GDM1 (cell line): ENCODE data around the gene WNK2.

Source experiments
- DNase-seq: peaks from one replicate; lab custom pipeline; 2025; lab: John Stamatoyannopoulos, UW

WNK2 gene

DNA sequence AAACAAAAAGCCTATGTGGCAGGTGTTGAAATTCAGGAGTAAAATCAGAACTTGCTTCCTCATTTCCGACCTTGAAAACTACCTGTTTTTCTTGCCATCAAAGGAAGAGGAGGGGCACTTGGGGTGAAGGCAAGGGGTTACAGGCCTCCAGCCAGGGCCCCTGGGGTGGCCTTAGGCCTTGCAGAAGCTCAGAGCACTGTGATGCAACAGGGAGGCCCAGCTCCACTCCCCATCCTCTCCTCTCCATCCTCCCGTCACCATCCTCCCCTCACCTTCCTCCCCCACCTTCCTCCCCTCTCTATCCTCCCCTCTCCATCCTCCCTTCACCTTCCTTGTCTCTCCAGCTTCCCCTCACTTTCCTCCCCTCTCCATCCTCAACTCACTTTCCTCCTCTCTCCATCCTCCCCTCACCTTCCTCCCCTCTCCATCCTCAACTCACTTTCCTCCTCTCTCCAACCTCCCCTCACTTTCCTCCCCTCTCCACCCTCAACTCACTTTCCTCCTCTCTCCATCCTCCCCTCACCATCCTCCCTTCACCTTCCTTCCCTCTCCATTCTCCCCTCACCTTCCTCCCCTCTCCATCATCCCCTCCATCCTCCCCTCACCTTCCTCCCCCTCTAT, 111.6 kb downstream of the WNK2 start:
- no peak for DNase-seq

DNA sequence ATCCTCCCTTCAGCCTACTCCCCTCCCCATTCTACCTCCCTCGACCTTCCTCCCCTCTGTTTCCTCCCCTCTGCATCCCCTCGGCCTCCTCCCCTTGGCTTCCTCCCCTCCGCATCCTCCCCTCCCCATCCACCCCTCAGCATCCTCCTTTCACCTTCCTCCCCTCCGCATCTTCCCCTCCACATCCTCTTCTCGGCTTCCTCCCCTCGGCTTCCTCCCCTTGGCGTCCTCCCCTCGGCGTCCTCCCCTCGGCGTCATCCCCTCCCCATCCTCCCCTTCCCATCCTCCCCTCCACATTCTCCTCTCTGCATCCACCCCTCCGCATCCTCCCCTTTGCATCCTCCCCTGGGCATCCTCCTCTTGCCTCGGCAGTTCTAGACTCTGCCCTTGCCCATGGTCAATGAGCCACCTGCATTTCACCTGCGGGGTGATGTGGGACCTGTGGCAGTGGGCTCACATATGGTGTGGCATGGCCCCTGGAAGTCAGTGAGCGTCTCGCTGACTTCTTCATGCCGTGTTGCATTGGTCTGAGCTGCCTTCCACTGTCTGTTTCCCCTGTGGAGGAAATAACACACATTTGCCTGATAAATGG, 113.0 kb downstream of the WNK2 start:
- no peak for DNase-seq

DNA sequence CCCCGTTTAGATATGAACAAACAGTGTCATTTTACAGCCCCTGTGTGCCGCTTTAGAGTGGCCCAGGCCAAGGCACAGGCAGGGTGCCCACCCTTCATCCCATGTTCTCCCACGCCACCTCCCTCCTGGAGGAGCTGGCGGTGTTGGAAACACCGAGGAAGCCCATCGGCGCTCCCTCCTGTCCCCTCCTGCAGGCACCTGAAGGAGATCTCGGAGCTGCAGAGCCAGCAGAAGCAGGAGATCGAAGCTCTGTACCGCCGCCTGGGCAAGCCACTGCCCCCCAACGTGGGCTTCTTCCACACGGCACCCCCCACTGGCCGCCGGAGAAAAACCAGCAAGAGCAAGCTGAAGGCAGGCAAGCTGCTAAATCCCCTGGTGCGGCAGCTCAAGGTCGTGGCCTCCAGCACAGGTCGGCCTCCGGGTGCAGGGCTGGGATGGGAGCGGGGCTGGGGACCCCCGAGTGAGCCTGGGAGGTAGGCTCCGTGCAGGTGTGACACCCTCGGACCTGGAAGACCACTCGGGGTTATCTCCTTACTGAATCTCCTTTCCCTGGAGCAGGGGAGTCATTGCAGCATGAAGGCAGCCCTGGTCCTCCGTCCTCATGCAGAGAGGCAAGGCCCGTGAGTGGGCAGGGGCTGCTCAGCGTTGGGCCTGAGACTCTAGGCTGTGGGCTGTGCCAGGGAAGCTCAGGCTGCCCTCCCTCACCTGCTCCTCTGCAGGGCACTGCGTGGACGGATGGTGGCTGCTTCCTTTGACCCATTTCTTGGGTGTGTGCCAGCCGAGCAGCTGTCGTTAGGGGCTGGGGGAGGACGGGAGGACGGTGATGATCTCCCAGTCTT, 113.9 kb downstream of the WNK2 start:
- DNase-seq, result no peak

DNA sequence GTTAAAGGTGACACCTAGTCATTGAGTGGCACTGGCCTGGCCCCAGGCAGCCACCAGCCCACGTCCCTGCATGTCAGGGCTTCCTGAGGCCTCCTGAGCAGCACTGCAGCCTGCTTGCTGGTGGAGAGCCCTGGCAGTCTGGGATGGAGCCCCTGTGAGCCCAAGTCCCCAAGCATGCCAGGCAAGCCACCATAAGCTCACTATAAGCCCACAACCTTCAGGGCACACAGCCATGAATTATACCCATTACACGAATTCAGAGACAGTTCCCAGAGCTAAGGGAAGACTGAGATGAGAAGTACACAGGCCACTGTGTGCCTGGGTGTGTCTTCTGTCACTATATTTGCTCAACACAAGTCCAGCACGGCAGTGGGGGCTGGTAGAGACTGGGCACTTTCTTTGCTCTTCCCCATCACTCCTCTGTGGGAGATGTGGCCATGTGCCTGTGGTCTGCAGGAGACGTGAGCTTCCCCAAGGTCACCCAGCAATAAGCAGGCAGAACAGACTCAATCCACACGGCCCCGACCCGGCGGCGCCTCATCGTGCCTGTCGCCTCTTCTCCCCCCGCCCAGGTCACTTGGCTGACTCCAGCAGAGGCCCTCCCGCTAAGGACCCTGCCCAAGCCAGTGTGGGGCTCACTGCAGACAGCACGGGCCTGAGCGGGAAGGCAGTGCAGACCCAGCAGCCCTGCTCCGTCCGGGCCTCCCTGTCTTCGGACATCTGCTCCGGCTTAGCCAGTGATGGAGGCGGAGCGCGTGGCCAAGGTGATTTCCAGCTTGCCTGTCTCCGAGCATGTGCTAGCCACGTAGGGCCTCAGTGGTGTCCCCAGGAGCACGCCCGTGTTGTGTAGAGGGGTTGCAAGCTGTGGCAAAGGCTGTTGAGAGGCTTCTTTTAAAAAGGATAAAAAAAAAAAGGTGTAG, 114.8 kb downstream of the WNK2 start:
- no peak for DNase-seq

GRCh38 chr9:93299418-93300174, 115.7 kb downstream of the WNK2 start:
- no peak for DNase-seq

DNA sequence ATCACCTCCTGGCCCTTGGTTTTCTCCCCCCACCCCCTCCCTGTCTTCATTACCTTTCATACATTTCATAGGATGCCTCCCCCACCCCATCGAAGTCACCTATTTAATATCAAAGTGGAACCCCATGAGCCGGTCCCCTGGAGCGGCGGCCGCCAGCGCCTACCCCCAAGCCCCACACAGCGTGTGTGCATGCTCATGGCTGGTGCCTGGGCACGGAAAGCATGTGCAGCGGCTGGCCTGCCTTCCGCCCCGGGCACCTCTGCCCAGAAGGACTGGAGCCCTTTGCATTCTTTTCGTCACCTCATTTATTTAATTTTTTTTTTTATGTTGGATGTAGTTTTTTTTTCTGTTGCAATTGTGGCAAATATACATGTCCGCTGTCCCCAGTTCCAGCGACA, 116.2 kb downstream of the WNK2 start:
- DNase-seq, result no peak

DNA sequence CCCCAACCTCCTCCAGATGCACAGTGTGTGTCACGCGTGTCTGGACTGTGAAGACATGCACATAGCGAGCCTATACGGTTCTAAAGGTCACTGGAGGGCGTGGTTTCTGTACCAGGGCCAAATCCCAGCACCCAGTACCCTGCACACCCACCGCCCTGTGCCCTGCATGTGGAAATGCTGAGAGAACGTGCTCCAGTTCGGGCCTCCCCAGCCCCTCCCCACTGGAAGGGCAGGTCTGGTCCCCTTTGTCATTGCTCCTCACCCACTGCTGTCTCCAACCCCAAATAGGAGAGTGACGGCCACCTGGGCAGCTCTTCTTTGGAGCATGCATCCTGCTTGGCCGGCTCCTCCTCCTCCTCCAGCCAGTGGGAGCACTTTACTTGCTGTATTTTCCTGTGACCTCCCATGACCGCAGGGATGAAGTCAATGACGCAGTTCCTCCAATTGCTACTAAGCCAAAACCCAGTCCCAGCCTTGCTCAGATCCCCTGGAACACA, 116.7 kb downstream of the WNK2 start:
- DNase-seq, result no peak

DNA sequence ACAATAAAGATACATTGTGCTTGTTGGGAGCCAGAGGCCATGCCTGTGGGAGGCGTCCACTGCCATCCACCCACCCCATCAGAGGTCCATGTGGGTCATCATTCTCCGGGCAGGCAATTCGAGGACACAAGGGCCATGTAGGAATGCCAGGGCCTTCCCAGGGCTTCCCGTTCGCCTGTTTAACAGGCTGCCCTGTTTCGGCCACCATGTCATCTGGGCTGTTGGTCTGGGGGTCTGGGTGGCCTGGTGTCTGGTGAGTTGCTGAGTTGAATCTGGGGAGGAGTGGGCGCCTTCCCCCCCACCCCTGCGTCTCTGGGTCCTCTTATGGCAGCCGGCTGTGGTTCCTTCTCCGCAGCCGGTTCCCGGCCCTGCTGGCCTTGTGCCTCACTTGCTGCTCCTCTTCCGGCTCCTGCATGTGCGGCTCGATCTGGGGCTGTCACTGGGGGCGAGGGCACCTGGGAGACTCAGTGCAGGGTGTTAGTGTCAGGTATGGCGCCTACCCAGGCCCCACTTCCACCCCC, 117.4 kb downstream of the WNK2 start:
- DNase-seq, result no peak

DNA sequence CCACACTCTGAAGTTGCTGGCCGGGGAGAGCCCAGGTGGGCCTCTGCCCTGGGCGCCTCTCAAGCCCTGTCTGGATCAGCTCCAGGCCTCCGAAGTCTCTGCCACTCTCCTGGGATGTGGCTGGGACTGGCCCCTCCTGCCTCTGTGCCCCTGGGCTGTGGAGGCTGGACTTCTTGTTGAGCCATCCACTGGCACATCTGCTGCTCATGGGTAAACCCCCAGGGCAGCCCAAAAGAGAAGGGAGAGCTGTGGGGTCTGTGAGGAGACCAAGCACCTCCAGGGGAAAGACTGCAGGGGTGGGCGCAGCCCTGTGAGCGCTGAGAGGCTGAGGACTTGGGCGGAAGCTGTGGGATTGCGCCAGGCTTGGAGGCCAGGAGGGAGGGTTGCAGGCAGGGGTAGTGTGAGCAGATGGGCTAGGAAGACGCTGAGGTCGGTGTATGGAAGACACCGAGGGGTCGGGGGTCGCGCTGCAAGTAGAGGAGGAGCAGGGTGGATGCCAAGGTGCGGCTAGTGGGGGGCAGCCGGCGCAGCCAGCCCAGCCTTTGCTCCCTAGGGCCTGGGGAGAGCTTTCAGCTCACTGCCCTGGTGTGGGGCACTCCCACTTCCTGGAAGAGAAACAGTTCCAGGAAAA, 118.1 kb downstream of the WNK2 start:
- DNase-seq, result no peak

GRCh38 chr9:93302586-93303257, 118.8 kb downstream of the WNK2 start:
- peak; percentile 47 for DNase-seq

DNA sequence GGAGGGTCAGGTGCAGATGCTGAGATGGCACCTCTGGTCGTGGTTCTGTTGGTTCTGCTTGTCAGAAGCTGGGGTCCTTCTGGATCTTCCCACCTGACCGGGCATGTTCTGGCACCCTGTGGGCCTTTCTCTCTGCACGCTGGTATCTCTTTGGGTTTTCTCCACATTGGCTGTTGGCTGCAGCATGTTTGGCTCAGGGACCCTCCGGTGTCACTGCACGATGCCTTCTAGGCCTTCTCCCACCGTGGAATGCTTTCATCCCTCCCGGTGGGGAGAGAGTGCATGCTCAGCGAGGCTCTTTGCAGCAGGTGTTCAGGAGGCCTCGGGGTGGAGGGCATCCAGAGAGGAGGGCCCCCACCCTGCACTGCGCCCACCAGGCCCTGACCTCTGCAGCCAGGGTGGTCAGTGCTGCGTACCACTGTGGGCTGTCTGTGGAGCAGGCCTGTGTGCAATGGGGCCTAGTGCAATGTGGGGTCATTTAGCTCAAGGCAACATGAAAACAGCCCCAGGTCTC, 119.4 kb downstream of the WNK2 start:
- no peak for DNase-seq

GRCh38 chr9:93303806-93304573, 120.1 kb downstream of the WNK2 start:
- no peak for DNase-seq

- DNase-seq, result no peak
Measured at GRCh38 chr9:93304574-93305496, 120.9 kb downstream of the WNK2 start.

- DNase-seq, result no peak
Measured at GRCh38 chr9:93305497-93306020, 121.6 kb downstream of the WNK2 start.

GRCh38 chr9:93306081-93306480, 122.1 kb downstream of the WNK2 start:
- no peak for DNase-seq

- DNase-seq, result no peak
Measured at GRCh38 chr9:93306579-93307091, 122.7 kb downstream of the WNK2 start.

DNA sequence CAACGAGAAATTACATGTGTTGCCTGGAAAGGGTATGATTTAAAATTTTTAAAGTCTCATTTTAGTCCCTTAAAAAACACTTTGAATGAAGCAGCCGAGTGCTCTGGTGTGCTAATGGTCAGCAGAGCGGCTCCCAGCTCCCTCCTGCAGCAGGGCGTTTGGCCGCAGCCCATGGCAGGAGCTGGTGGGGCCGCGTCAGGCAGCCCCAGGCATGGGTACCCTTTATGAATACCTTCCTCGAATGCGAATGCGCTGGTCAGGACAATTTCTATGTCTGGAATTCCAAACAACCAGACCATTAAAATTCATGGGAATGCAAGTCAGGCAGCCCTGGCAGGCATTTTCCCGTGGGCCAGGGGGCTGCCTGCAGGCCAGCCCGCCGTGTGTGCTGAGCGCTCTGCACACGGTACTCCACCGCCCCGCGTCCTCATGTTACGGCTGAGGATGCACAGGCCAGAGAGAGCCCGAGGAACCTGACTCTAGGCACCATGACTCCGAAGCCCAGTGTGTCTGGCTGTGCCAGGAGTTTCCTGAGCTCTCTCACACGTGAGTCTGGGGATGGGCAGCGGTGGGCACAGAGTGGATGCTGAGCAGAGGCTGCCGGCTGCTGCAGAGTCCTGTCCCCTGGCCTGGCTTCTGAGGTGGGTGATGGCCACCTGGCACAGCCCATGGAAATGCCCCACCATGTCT, 123.7 kb downstream of the WNK2 start:
- no peak for DNase-seq
